ENCODE data around the gene SLC13A5.
"Not testable (repeated sequence)": the region's sequence is repeated elsewhere in the genome, so short reads cannot be mapped to it uniquely, and the experiment has no call there.

The SLC13A5 gene

DNA sequence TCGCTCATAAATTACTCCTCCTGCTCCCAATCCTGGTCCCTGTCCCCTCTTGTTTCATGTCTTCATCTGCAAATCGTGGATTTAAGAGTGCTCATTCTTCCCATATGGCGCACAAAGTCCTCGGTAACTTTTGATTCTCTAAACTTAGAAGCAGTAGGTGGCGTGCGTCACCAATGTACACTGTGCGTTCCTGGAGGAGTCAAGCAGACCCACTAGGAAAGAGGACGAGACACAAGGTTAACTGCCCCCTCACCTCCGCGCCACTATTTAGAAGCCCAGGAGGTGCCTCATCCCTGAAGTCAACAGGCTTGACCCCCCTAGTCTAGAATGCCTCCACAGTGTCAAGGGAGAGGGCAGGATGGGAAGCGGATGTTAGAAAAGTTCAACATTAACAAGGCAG is 2.9 kb downstream of the SLC13A5 start:
- DNase-seq: no peak

DNA sequence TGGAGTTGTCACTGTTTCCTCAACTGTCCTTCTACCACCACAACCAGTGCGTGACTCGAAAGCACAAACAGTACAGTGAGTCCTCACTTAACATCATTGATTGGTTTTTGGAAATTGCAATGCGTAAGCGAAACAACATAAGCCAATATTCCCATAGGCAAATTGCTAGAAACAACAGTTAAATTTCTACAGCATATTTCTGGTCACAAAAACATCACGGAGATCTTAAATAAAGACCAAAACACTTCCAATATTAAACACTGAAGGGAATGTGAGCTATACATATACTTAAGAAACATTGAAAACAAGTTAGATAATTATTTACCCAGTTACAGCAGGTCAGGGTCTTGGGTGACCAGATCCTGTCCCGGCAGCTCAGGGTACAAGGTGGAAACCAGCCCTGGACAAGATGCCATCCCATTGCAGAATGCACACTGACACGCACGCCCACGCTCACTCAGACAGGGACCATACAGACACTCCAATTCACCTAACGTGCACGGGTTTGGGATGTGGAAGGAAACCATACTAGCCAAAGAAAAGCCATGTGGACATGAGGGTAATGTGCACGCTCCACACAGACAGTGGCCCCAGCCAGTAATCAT is 4.7 kb downstream of the SLC13A5 start:
- DNase-seq: no peak

DNA sequence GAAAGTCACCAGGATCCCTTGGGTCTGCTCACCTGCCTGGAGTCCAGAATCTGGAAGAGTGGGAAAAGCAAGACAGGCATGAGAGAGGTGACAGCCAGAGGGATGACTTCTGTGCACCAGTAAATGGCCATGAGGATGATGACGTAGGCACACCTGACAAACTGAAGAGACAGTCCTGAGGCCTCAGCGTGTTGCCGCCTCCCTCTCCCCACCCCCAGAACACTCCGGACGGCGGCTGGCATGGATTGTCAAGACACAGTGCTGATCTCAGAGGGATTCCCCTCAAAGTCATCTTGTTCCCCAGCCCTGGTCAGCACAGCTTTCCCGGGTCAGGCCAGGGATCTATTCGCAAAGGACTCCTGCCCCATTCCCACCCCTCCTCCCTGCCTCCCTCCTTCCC is 6.2 kb downstream of the SLC13A5 start:
- no peak for DNase-seq

DNA sequence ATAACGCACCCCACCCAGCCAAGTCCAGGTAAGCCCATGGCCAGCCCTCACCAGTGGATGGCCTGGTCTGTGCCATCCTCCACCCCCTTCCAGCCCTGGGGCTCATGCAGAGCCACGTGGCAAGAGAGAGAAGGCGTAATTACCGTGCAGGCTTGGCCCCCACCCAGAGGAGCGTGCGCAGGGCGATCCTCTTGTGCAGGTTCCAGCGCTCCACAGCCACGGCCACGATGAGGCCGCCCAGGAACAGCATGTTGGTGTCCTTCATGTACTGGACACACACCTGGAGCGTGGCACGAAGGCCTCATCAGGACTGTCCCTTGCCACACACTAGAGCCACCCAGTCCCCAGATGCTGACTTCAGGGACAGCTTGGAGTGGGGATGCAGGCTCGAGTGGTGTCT is 6.7 kb downstream of the SLC13A5 start:
- no peak for DNase-seq

DNA sequence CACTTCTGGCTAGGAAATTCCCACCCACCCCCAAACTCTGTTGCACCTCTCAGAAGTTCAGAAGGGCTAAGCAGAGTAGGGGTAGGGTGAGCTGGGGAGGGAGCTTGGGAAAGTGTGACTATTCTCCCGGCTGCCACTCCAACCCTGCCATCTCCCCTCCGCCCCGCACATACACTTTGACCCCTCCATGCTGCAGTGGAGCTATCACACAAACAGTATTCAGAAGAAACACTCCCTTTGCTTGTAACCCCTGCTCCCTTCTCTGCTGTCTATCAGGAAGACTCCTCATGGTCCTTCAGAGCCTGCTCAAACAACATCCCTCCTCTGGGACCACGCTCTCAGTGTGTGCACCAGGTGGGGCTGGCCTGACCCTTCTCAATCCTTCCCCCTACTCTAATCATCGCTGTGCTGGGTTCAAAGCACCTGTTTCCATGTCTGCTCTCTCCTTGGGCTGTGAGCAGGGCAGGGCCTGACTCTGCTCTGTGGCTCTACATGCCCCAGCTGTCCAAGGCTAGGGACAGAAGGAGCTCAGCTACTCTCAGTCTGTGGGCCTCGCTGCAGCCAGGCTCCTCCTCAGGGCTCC is 8.6 kb downstream of the SLC13A5 start:
- no peak for DNase-seq

DNA sequence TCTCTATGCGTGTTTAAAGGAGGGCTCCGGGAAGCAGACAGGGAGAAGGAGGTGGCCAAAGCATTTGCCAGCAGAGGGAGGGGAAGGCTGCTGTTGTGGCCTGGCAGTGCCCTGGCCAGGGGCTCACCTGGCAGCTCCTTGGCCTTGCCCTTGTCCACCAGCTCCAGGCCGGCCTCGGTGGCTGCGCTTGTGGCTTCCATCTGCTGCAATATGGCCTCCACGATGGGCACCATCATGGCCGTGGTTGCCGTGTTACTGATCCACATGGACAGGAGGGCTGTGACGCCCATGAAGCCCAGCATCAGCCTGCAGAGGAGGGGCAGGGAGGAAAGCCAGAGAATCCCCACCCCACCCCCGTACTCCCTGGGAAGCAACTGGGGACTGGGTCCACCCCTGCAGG is 9.4 kb downstream of the SLC13A5 start:
- no peak for DNase-seq

DNA sequence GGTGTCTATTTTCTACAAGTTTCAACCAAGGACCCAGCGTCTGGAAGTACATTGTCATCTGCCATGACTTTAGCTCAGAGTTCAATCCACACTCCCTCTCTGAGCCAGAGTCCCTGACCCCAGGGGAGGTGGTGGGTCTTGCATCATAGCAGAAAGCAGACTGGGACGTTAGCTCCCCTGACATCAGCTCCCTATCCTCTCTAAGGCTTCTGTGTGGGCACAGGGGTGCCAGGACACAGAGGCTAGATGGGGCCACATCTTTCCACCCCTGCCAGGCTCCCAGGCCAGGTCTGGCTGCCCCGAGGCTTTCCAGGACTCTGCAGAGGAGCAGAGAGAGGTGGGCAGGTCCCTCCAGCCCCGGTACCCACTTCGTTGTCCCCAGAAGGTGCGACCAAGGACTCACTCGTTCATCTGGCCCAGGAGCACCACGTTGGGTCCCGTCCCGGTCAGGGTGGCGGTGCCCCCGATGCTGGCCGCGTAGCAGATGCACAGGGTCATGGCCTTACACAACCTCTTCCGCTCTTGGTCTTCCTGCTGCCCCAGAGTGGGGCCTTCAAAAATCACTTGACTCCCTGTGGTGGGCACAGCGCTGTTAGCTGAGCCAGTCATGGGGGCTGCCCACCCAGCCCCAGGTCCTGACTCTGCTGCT is 10.5 kb downstream of the SLC13A5 start:
- no peak for DNase-seq

DNA sequence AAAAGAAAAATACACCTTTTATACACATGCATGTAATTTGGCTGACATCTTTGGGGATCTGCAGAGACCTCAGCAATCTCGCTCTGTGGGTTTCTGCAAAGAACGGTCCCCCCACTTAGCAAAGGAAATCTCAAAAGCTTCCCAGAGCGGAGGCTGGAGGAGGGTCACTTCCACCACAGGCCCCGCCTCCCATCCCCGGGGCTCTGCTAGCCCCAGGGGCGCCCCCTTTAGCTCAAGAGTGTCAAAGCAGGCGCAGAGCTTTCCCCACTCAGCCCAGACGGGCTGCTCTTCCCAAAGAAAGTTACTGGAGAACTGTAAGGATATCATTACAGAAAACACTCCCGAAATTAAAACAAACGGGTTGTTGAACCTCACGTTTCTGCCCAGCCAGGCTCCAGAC is 11.4 kb downstream of the SLC13A5 start:
- DNase-seq: peak in 1 of 2 experiments; percentile 5

DNA sequence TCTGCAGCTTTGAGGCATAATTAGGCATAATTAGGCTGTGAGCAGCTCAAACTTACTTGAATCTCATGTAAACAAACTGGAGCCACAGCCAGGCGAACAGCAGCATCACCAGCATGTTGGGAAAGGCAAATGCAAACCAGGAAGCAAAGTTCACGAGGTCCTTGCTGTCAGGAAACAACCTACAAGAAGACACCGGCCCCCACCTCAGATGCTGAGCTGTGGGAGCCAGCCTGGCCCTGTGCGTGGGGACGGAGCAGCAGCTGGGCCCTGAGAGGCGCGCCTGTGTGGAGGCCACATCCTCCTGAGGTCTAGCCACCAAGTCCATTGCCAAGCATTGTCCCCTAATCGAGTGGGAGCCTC is 12.2 kb downstream of the SLC13A5 start:
- DNase-seq: no peak

DNA sequence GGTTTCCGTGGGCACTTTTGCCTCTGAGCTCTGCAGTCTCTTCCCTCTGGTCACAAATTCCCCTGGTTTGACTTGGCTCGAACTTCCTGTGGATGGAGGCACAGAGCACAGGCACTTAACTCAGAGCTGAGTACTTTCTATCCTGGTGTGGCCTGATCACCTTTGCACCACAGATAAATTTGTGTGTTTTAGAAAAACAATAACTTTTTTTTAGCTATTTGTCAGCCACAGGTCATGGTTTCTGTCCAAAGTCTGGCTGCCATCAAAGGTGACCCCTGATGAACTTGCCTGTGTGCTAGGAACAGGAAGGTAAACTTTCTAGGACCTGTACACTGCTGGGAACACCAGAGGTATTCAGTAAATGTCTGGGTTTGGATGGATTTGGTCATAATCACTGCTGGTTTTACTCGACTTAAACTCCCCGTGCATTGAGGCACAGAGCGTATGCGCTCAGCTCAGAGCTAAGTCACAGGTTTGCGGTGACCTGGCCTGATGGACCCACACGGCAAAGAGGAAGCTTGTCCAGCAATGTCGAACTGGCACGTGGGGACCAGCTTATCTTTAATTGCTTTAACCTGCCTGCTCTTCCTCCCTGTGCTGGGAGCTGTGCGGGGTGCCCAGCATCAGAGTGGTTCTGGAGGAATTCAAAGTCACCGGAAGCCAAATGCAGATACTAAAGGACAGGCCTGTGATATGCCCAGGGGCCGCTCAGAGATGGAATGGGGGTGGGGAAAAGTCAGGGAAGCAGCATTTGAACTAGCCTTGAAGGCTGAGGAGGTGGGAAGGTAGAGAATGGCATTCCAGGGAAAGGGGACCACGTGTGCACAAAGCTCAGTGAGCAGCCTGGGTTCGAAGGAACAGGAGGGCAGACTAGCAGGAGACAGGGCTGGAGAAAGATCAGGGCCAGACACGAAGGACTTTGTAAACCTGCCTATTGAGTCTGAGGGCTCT is 12.9 kb downstream of the SLC13A5 start:
- no peak for DNase-seq

DNA sequence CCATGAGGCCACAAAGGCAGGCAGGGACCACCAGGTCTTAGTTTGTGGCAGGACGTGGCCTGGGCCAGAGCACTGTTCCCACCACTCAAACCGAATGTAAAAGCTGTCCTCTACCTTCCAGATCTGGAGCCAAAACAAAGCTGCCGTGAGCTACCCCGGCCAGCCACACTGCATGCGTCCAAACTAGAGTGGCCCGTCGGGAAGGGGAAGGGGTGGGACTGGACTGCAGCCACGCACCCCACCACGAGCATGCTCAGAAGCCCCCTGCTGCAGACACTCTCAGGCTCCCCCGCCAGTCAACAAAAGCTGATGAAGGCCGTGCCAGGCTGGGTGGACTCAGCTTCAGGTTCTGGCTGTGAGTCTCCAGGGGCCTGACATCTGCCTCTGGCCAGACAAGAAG is 15.2 kb downstream of the SLC13A5 start:
- DNase-seq: no peak

DNA sequence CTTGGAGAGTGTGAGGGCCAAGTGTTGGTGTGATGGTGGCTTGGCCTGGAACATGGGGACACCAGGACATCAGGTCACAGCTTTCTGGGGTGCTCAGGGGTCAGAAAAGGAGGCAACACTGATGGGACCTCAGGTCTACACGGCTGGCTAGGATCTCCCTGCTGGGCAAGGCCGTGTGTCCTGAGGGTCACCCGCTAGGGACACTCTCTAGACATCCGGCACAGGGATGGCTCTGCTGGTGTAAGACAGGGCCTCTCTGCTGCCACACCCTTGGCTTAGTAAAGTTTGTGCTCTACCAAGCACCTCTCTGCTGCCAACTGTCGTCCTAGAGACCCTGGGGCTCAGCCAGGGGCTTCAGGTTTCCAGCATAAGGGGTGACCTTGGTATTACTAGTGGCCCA is 16.3 kb downstream of the SLC13A5 start:
- DNase-seq: no peak

DNA sequence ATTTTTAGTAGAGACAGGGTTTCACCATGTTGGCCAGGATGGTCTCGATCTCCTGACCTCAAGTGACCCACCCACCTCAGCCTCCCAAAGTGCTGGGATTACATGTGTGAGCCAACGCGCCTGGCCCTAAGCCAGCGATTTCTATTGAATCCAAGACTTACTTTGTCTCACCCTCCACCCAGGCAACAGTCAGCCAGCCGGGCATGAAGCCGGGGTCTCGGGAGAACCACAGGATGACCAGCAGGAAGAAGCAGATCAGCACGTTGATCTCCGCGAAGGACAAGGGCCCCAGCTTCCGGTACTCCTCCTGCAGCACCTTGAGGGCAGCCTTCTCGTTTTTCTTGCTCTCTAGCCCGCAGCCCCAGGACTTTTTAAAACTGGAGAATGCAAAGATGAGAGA is 17.6 kb downstream of the SLC13A5 start:
- no peak for DNase-seq

DNA sequence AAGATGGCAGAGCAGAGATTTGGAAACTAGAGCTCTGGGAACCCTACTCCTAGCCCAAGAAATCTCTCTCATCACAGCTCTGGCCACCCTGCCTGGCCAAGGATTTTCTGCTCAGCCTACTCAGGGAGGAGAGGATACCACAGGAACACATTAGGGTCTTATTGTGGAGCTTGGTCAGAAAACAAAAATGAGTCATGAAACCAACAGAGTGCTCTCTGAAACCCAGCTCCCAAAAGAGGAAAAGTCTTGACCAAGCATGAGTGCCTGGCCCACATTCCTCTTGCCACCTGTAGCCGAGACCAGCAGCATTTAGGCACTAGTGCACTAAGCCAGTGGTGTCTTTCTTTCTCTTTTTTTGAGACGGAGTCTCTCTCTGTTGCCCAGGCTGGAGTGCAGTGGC is 18.1 kb downstream of the SLC13A5 start:
- DNase-seq: no peak

DNA sequence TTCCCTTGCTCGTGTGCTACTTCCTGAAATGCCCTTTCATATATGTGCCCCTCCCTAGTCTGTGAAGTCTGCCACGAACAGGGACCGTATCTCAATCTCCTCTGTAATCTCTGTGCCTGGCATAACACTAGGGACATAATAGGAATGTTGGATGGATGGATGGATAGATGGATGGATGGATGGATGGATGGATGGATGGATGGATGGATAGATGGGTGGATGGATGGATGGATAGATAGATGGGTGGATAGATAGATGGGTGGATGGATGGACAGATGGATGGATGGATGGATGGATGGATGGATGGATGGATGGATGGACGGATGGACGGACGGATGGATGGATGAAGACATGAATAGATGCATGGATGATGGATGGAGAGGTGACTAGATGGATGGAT is 21.2 kb downstream of the SLC13A5 start:
- DNase-seq: not testable (repeated sequence)

DNA sequence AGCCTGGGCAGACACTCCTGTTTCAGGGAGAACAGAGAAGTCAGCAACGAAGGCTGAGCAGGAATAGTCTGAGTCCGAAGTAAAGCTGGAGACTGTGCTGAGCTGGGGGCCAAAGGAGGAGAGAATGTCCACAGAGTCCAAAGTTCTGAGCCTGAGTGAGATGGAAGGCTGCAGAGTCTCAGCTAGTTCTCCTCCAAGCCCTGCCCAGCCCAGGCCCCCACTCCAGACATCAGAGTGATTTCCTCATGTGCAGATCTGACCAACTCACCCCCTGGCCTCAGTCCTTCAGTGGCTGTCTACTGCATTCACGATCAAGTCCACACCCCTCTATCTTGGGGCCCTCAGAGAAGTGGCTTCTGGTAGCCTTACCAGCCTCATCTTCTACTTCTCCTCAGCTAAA is 21.6 kb downstream of the SLC13A5 start:
- DNase-seq: no peak

DNA sequence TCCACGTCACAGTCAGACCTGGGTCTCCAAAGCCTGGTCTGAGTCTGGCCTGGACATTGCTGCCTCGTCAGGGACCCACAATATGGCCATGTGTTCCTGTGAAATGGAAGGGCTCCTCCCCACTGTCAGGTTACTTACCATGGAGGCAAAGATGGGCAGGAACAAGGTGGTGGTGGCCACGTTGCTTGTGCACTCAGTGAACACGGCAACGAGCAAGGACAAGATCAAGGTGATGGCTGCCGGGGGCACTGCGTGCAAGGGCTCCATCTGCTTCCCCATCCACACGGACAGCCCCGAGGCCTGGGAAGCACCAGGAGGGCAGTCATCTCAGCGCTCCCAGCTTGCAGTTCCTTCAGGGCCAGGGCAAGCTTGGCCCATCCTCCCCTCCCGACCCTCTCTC is 22.5 kb downstream of the SLC13A5 start:
- no peak for DNase-seq

DNA sequence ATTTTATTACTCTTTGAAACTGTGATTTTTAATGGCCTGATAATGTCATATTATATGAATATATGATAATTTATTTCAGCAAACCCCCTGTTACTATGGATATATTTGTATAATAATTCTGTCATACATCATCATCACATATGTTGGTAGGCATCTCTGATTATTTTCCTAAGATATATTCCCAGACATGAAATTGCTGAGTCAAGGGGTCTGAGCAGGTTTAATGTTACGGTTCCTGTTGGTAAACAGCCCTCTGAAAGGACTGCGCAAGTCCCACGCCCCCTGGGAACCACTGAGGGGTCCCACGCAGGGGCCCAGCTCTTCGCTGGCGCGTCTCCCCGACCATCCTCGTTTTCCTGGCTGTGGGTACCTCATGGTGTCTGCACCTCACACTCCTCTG is 24.2 kb downstream of the SLC13A5 start:
- no peak for DNase-seq

DNA sequence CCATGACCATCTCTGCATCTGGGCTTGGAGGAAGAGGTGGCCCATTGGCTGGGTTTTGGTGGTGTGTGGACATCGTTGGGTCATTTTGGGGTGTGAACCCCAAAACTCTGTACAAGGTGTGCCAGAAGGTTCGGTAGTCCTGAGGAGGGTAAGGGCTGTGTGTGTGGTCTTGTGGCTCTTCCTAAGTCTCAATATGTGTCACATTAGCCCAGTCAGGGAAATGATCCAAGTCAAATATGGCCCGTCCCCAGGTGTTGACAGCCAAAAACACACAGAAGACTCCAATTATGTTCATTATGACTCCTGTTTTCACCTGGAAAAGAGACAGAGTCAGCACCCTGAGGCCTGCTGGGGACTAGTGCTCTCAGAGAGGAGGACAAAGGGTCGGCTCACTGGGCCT is 27.1 kb downstream of the SLC13A5 start:
- DNase-seq: no peak

DNA sequence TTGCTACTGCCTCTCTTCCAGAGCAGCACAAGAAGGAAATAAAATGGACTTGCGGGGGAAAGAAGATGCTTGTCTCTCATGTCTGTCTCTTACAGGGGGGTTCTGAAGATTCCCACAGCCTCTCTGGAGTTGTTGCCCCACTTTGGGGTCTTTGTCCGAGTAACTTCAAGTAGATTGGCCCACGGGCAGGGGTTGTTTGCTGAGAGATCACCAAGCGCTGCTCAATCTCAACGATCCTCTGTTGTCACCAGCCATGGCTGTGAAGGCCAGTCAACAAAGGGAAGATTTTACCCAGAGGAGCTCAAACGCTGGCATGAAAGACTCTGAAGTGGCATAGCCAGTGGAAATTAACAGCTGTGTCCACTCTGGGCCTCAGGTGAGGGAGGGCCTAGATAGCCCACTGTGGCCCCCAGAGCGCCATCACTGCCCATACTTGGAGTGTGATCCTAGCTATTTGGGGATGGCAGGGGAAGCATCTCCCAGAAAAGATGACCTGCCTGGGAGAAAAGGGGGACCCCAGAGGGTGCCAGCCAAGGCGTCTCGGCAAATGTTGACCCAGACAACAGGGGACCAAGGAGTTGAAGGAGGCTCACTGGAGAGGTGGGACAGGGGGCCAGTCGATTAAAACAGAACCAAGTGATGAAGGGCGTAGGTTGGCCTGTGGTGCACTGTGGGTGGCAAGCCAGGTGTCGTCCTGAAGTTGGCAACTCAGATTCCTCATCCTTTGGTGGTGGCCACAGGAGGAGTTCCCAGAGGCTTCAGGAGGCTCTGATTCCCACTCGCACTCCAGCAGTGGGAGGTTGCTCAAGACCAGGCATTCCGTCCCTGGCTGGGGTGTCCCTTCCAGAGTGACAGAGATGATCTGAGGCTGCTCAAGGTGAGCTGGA is 28.0 kb downstream of the SLC13A5 start:
- DNase-seq: no peak

DNA sequence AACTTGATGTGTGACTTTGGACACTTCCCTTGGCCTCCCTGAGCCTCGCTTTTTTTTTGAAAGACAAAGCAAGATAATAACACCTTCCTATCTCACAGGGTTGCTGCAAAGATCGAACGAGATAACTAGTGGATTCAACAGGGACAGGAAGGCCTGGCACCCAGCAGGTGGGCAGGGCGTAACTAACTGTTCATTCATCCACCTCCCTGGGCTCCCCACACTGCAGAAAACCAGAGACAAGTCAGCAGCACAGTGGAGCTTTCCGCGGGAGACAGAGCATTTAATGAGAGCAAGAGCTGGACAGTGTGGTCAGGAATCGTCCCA is 28.7 kb downstream of the SLC13A5 start:
- no peak for DNase-seq

DNA sequence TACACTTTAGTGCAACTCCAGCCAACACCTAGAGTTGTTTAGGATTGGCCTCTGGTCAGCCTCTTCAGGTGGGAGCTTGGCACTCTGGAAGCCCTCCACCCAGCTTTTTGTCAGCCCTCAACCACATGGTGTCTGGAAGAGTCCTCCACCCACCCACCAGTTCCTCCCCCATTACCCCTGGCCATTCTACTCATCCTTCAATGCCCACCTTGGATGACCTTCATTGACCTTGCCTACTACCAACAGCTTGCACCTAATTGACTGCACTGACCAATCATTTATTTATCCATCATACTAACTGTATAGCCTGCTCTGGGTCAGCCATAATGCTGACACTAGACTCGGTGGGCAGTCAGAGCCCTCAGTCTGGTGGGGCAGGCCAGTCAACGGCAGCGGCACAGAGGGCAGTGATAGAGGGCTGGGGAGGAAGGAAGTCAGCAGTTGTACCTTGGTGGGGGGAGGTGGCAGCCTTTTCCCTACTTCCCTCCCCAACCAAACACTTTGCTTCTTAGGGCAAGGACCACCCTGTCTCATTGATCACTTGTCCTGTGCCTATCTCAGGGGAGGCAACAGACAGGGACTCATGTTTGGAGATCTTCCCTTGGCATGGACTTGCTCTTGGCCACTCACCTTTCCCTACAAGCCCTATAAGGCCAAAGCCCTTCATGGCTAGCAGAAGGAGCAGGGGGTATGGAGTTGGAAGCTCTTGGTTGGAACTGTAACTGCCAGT is 29.3 kb downstream of the SLC13A5 start:
- no peak for DNase-seq
